WERI-Rb-1 (cell line): Measurements from ENCODE around the gene ZNF532.
A peak's percentile ranks its signal among the peaks of the same experiment; 100 is the strongest.

Source experiments
- DNase-seq: peaks from one replicate; pipeline ENCODE4 v3.0.0-alpha.2; 2020
- H3K27ac ChIP-seq: fragments of 250-450 bp; sonication (Bioruptor Pico); 2 replicates; pipeline ENCODE4 v1.5.1; 2020; ENCODE audit warnings: mild to moderate bottlenecking, moderate library complexity
- H3K27me3 ChIP-seq: fragments of 250-450 bp; sonication (Bioruptor Pico); 2 replicates; pipeline ENCODE4 v1.5.1; 2021; ENCODE audit warnings: mild to moderate bottlenecking, low read depth, moderate library complexity; ENCODE audit not compliant: insufficient read depth, severe bottlenecking
- H3K36me3 ChIP-seq: fragments of 250-450 bp; sonication (Bioruptor Pico); 2 replicates; pipeline ENCODE4 v1.5.1; 2020; ENCODE audit warnings: mild to moderate bottlenecking, moderate library complexity
- H3K4me3 ChIP-seq: 2 replicates; pipeline ENCODE4 v1.5.1; 2011; ENCODE audit warnings: low read depth, mild to moderate bottlenecking, control low read depth, low read length
- H3K9me3 ChIP-seq: fragments of 250-450 bp; sonication (Bioruptor Pico); 2 replicates; pipeline ENCODE4 v1.5.1; 2021; ENCODE audit warnings: mild to moderate bottlenecking, moderate library complexity; ENCODE audit not compliant: severe bottlenecking
- CTCF ChIP-seq: IDR thresholded peaks from 2 replicates; pipeline ENCODE4 v1.5.1; 2011; ENCODE audit warnings: low read depth, mild to moderate bottlenecking, control low read depth, inconsistent platforms, low read length

The ZNF532 gene

DNA sequence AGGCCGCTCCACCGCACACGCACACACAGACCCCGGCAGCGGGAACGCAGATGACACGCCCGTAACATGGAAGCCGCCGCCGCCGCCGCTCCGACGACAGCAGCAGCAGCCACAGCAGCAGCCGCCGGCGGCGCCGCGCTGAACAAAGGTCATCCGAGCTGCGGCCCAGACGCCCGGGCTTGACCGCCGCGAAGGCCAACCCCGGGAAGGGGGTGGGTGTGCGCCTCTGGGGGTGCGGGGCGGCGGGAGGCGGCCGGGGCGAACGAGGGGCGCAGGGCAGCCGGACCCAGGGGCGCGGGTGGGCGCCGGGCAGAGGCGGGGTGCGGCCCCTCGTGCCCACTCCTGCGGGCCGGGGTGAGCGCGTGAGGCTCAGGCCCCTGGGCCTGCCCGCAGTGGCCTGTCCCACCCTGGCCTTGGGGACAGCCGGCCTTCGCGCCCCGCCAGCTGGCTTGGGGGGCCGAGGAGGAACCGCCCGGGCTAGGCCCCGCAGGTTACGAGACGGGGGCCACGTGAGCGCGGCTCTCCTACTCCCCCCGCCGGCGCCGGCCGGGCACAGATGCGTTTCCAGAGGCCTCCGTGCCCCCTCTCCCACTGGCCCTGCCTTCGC is 1.0 kb upstream of the ZNF532 start:
- H3K4me3 ChIP-seq, result peak overlapping the region; percentile 50
- H3K27me3 ChIP-seq, result no peaks in the 10 kb centered on the region
- DNase-seq, result peak; percentile 46
- H3K36me3 ChIP-seq, result peaks cover 36% of the 10 kb centered on the region
- peak overlapping the region; percentile 98 for H3K27ac ChIP-seq
- peaks cover 3% of the 10 kb centered on the region for H3K9me3 ChIP-seq
- TF ChIP-seq CTCF, result no peak

DNA sequence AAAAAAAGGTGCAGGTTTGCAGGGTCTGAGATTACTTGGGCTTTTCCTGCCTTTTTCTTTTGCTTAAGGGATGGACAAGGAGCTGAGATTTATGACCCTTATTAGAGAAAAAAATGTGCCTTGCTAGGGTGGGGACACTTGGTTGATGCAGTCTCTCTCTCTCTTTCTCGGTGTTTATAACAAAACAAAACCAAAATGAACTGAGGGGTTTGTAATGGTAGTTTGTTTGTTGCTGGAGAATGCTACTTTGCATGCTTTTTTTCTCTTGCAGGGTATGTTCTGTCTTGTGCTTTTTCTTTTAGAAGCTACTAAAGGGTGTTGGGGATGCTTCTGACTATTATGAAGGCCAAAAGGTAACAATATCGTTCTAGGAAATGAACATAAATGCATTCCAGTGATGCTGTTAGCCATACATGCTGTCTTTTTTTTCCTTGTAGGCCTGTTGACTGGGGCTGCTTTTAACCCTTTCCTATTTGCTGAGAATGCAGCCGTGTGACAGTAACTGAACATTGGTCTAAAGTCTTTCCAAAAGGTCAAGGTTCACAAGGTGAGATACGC is 435 bp downstream of the ZNF532 start:
- no peak for TF ChIP-seq CTCF
- Histone ChIP-seq H3K27me3 (no peaks in the 10 kb centered on the region), H3K27ac (peak overlapping the region; percentile 98), H3K4me3 (peak overlapping the region; percentile 50), H3K9me3 (peaks cover 3% of the 10 kb centered on the region), H3K36me3 (peaks cover 49% of the 10 kb centered on the region)
- DNase-seq, result no peak

DNA sequence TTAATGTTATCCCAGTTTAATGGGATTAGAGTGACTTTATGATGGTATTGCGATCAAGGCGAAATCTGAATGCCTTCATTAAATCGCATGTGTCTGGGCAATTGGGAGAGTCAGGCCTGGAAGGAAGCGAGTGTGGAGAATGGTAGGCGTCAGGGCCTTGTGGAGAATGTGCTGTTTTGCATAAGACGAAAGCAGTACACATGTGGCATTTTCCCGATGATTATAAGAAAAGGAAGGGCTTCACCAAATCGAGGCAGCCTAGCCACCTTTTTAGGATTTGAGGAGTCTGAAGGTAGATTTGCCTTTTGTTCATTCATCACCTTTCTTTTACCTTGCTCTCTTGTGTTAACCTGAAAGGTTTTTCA is 1.0 kb downstream of the ZNF532 start:
- no peaks in the 10 kb centered on the region for H3K27me3 ChIP-seq
- no peak for DNase-seq
- no peak for TF ChIP-seq CTCF
- H3K27ac ChIP-seq, result no peak overlapping the region; the same call in 1 of the 2 replicates
- H3K36me3 ChIP-seq, result peaks cover 54% of the 10 kb centered on the region
- no peak overlapping the region for H3K4me3 ChIP-seq
- H3K9me3 ChIP-seq, result peaks cover 3% of the 10 kb centered on the region

- Histone ChIP-seq H3K27me3 (no peaks in the 10 kb centered on the region), H3K27ac (no peak overlapping the region), H3K4me3 (no peak overlapping the region), H3K36me3 (peaks cover 60% of the 10 kb centered on the region), H3K9me3 (peaks cover 3% of the 10 kb centered on the region)
- no peak for DNase-seq
- no peak for TF ChIP-seq CTCF
Measured at GRCh38 chr18:58866066-58866772, 1.5 kb downstream of the ZNF532 start.

- Histone ChIP-seq H3K4me3 (no peak overlapping the region), H3K27ac (no peak overlapping the region), H3K9me3 (peaks cover 3% of the 10 kb centered on the region), H3K36me3 (peaks cover 65% of the 10 kb centered on the region), H3K27me3 (no peaks in the 10 kb centered on the region)
- TF ChIP-seq CTCF, result no peak
- DNase-seq, result no peak
Measured at GRCh38 chr18:58866773-58867150, 2.1 kb downstream of the ZNF532 start.
